Measurements from ENCODE around the gene ELP4. TPM values are rescaled to one million over a fixed set of nuclear protein-coding genes. Genes with fewer than 3 reads are reported as not detected.

The ELP4 gene
- total RNA-seq, 1 experiment from 2014 or later = 21.4 TPM

GRCh38 chr11:31790649-31791048 is 281.1 kb downstream of the ELP4 start:
- DNase-seq (ENCODE audit: low read depth, low spot score) = no peak
- Histone ChIP-seq H3K9me3 (ENCODE audit: control insufficient read depth in 1 of 2, insufficient read depth in 1 of 2, low read depth in 1 of 2, low read length in 2 of 2) (no peaks in the 10 kb centered on the region), H3K9ac (ENCODE audit: low read length) (no peak overlapping the region), H3K27ac (ENCODE audit: low read depth, low read length) (no peak overlapping the region), H4K20me1 (ENCODE audit: insufficient read depth) (no peaks in the 10 kb centered on the region), H3K36me3 (ENCODE audit: control insufficient read depth in 1 of 2, insufficient read depth in 2 of 2, low read length in 2 of 2) (no peaks in the 10 kb centered on the region), H3K4me2 (ENCODE audit: low read length) (no peak overlapping the region), H3K27me3 (ENCODE audit: insufficient read depth, low read length) (no peaks in the 10 kb centered on the region), H3K9me2 (ENCODE audit: insufficient read depth) (no peaks in the 10 kb centered on the region), H3K4me3 (replicated peaks in 1 of 2; ENCODE audit: low read depth in 1 of 2, low read length in 2 of 2) (no peak overlapping the region), H2AFZ (ENCODE audit: low read depth, low read length, poor library complexity, severe bottlenecking) (no peak overlapping the region), H3K79me2 (ENCODE audit: insufficient read depth, low read length) (no peaks in the 10 kb centered on the region), H3K4me1 (ENCODE audit: control insufficient read depth in 1 of 2, insufficient read depth in 2 of 2, low read length in 2 of 2) (no peaks in the 10 kb centered on the region)
- ChIA-PET RAD21 (ENCODE audit: low non-redundant PET in 1 of 2, low total read pairs in 2 of 2, uncharacterized antibody in 2 of 2, unreplicated experiment in 2 of 2) (interaction anchor here in 1 of 2 experiments (0.7 kb wide), 1 partner anchor 349 kb away, joined by 4 read pairs; no protein-coding TSS in a partner anchor), POLR2A (no interaction called here), CTCF (no interaction called here)
- TF ChIP-seq CTCF (IDR thresholded peaks at IDR 0.05 in 2 of 3, conservative IDR thresholded peaks at IDR 0.05 in 1 of 3; ENCODE audit: borderline replicate concordance in 1 of 3, insufficient read depth in 1 of 3, low read depth in 2 of 3, low read length in 2 of 3) (no peak), REST (IDR thresholded peaks at IDR 0.05; ENCODE audit: low read depth) (no peak), TCF7L2 (IDR thresholded peaks at IDR 0.05; ENCODE audit: borderline replicate concordance, extremely low read depth, insufficient read depth, insufficient read length) (no peak), ATF3 (IDR thresholded peaks at IDR 0.05) (no peak), CBX3 (IDR thresholded peaks at IDR 0.05; ENCODE audit: low read depth) (no peak), CEBPB (IDR thresholded peaks at IDR 0.05; ENCODE audit: low read depth) (no peak), ZFX (IDR thresholded peaks at IDR 0.05) (no peak), JUND (IDR thresholded peaks at IDR 0.05) (no peak), SRF (IDR thresholded peaks at IDR 0.05; ENCODE audit: low read depth) (no peak), RAD21 (IDR thresholded peaks at IDR 0.05; ENCODE audit: low read depth) (no peak), EGR1 (IDR thresholded peaks at IDR 0.05; ENCODE audit: low read depth) (no peak), ZNF274 (IDR thresholded peaks at IDR 0.05; ENCODE audit: low read depth, low read length) (no peak), FOSL1 (IDR thresholded peaks at IDR 0.05; ENCODE audit: low read depth) (no peak), SP1 (IDR thresholded peaks at IDR 0.05; ENCODE audit: low read depth) (no peak), POLR2A (IDR thresholded peaks at IDR 0.05; ENCODE audit: borderline replicate concordance, extremely low read depth, insufficient read depth, insufficient read length) (no peak), SIN3A (IDR thresholded peaks at IDR 0.05; ENCODE audit: low read depth) (no peak), YY1 (IDR thresholded peaks at IDR 0.05; ENCODE audit: extremely low read depth, insufficient replicate concordance, low read depth, low read length) (no peak)
- no peak for ATAC-seq
- no TSS peak for BruUV-seq (replicated peaks)
- intact Hi-C loops (cut with micrococcal nuclease) = no loop called here

Data from HCT116 (cell line).